GM12878 (cell line): ENCODE results near the gene ZFC3H1. TPM values are rescaled to one million over a fixed set of nuclear protein-coding genes. Genes with fewer than 3 reads are reported as not detected.
A peak's percentile ranks its signal among the peaks of the same experiment; 100 is the strongest.

Experiments used
- ATF7 ChIP-seq: fragments of 450-650 bp; IDR thresholded peaks from 2 replicates; pipeline ENCODE4 v1.6.1; 2016; ENCODE audit warnings: low read depth, mild to moderate bottlenecking
- BCL11A ChIP-seq: IDR thresholded peaks from 2 replicates; pipeline ENCODE4 v1.6.1; 2011; ENCODE audit warnings: low read depth, low read length
- BCL3 ChIP-seq: IDR thresholded peaks from 2 replicates; pipeline ENCODE4 v1.6.1; 2011; ENCODE audit warnings: borderline replicate concordance, low read depth, mild to moderate bottlenecking, moderate library complexity, low read length; ENCODE audit not compliant: insufficient read depth, poor library complexity, severe bottlenecking
- CBX3 ChIP-seq: fragments of 200-600 bp; sonication (generic); IDR thresholded peaks from 2 replicates; pipeline ENCODE4 v1.6.1; 2016; ENCODE audit warnings: low read depth, borderline replicate concordance
- CBX5 ChIP-seq: sonication (generic); IDR thresholded peaks from 2 replicates; pipeline ENCODE4 v1.6.1; 2016; ENCODE audit warnings: low read depth, moderate library complexity, mild to moderate bottlenecking, inconsistent platforms
- CEBPZ ChIP-seq: fragments of 150-350 bp; IDR thresholded peaks from 2 replicates; pipeline ENCODE4 v1.6.1; 2016; ENCODE audit warnings: low read depth, low read length
- EED ChIP-seq: sonication (generic); IDR thresholded peaks from 2 replicates; pipeline ENCODE4 v1.6.1; 2016; ENCODE audit warnings: antibody characterized with exemption, low read depth
- ESRRA ChIP-seq: IDR thresholded peaks from 2 replicates; pipeline ENCODE4 v1.6.1; 2012; ENCODE audit warnings: mild to moderate bottlenecking, low read length, improper control_type of control experiment
- ETV6 ChIP-seq, 2 experiments: fragments of 450-650 bp in 1 of 2; IDR thresholded peaks in 1 of 2; conservative IDR thresholded peaks in 1 of 2; 2 replicates each; pipeline ENCODE4 v1.6.1; 2014; ENCODE audit warnings: antibody characterized with exemption in 1 of 2, borderline replicate concordance in 1 of 2, low read depth in 1 of 2, mild to moderate bottlenecking in 1 of 2, moderate library complexity in 1 of 2
- FOXM1 ChIP-seq: IDR thresholded peaks from 2 replicates; pipeline ENCODE4 v1.6.1; 2012; ENCODE audit warnings: low read depth, mild to moderate bottlenecking, inconsistent platforms, low read length, moderate library complexity
- HDAC2 ChIP-seq: fragments of 200-600 bp; sonication (generic); IDR thresholded peaks from 2 replicates; pipeline ENCODE4 v1.6.1; 2017
- PRDM15 ChIP-seq: fragments of 450-650 bp; formaldehyde crosslinking; IDR thresholded peaks from 2 replicates; pipeline ENCODE4 v1.4.0; 2020; ENCODE audit warnings: mild to moderate bottlenecking, moderate library complexity
- RBBP5 ChIP-seq: fragments of 200-600 bp; sonication (generic); conservative IDR thresholded peaks from 2 replicates; pipeline ENCODE4 v1.6.1; 2016
- SREBF1 ChIP-seq: IDR thresholded peaks from 2 replicates; pipeline ENCODE4 v1.6.1; 2012; ENCODE audit warnings: mild to moderate bottlenecking, low read length
- ZBTB40 ChIP-seq: fragments of 450-650 bp; IDR thresholded peaks from 2 replicates; pipeline ENCODE4 v1.6.1; 2016; ENCODE audit warnings: mild to moderate bottlenecking, moderate library complexity, borderline replicate concordance
- ZNF217 ChIP-seq: fragments of 450-650 bp; IDR thresholded peaks from 2 replicates; pipeline ENCODE4 v1.6.1; 2017; ENCODE audit warnings: antibody characterized with exemption, mild to moderate bottlenecking
- polyA plus RNA-seq, 11 experiments: library from polyadenylated mRNA; depleted of rRNA in 4 of 11; unstranded in 6 of 11; stranded (reverse) in 5 of 11; fragments of >200 nt; fragmentation: Nextera tagmentation in 4 of 11; fragmentation: Illumina TruSeq in 1 of 11; extraction: Ambion mirVana in 4 of 11; extraction: Trizol in 1 of 11; gene quantifications; 1 replicate in 1 of 11; 2 replicates in 10 of 11; pipeline versions ENCODE4 v1.2.1 to v1.2.3, GENCODE V29; 2011 to 2016; ENCODE audit warnings: inconsistent platforms in 2 of 11, missing spikeins in 2 of 11, low read depth in 1 of 11
- total RNA-seq, 4 experiments: library from RNA; depleted of rRNA in 3 of 4; stranded (reverse); fragments of >200 nt in 3 of 4; fragmentation: Illumina TruSeq in 1 of 4; extraction: Trizol in 1 of 4; gene quantifications; 2 replicates each; pipeline versions ENCODE4 v1.2.1 to v1.2.3, GENCODE V29; 2013 to 2021

The ZFC3H1 gene
- total and polyA plus RNA-seq, 10 of the 15 experiments (the other 5 are each of a cell fraction or from before 2014, with no cell fraction given), result 11.2 to 88.7 (median 25.9) TPM

GRCh38 chr12:71663561-71664410 lies at the start of gene ZFC3H1, which contains the start of gene THAP2 (continued):
- TF ChIP-seq PRDM15 (CRISPR knock-in tag), result no peak
- TF ChIP-seq ZNF217, result no peak
- peak in 1 of 2 experiments; percentile 27; a peak in 1 of 4 replicates for TF ChIP-seq ETV6 (conservative IDR thresholded peaks at IDR 0.05 in 1 of 2, IDR thresholded peaks at IDR 0.05 in 1 of 2; ENCODE audit: borderline replicate concordance in 1 of 2, low read depth in 1 of 2)
- no peak for TF ChIP-seq HDAC2
- no peak for TF ChIP-seq FOXM1
- TF ChIP-seq BCL3, result peak; percentile 18
- TF ChIP-seq RBBP5, result no peak
- TF ChIP-seq CBX3, result no peak
- 0 out of 2 replicates have a peak, but pooled peaks have one; percentile 0 for TF ChIP-seq BCL11A
- TF ChIP-seq CBX5, result peak; percentile 54; the same call in 1 of the 2 replicates
- peak; percentile 97 for TF ChIP-seq ZBTB40
- no peak; the same call in 1 of the 2 replicates for TF ChIP-seq SREBF1
- no peak for TF ChIP-seq CEBPZ
- peak; percentile 68 for TF ChIP-seq ATF7
- TF ChIP-seq EED, result no peak
- TF ChIP-seq ESRRA, result no peak
